Neural cell (in vitro differentiated cells): ENCODE measurements around the gene SYP.

ENCODE experiments used
- EP300 ChIP-seq: fragments of 450-650 bp; conservative IDR thresholded peaks from 2 replicates; pipeline ENCODE4 v1.6.1; 2014; ENCODE audit warnings: antibody characterized with exemption, mild to moderate bottlenecking, moderate library complexity; ENCODE audit not compliant: poor library complexity, severe bottlenecking
- TAF1 ChIP-seq: IDR thresholded peaks from 2 replicates; pipeline ENCODE4 v1.6.1; 2012; ENCODE audit warnings: low read depth
- TF ChIP-seq, protein P1 (sequence below): fragments of 450-650 bp; IDR thresholded peaks from 2 replicates; pipeline ENCODE4 v1.5.1; 2014; ENCODE audit warnings: antibody characterized with exemption, mild to moderate bottlenecking, moderate library complexity; ENCODE audit not compliant: poor library complexity, severe bottlenecking
- TF ChIP-seq, protein P2 (sequence below): IDR thresholded peaks from 2 replicates; pipeline ENCODE4 v1.6.1; 2012; ENCODE audit warnings: borderline replicate concordance

DNA sequence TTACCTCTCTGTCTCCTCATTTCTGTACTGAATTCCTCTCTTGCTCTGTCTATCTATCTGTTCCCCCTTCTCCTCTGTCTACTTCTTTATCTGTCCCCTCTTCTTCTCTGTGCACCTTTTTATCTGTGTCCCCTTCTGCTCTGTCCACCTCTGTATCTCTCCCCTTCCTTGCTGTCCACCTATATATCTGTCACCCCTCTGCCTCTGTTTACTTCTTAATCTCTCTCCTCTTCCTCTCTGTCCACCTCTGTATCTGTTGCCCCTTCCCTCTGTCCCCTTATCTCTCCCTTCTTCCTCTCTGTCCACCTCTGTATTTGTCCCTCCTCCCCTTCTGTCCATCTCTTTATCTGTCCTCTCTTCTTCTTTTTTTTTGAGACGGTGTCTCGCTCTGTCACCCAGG is 44.2 kb upstream of the SYP start:
- TF ChIP-seq, protein P1, sequence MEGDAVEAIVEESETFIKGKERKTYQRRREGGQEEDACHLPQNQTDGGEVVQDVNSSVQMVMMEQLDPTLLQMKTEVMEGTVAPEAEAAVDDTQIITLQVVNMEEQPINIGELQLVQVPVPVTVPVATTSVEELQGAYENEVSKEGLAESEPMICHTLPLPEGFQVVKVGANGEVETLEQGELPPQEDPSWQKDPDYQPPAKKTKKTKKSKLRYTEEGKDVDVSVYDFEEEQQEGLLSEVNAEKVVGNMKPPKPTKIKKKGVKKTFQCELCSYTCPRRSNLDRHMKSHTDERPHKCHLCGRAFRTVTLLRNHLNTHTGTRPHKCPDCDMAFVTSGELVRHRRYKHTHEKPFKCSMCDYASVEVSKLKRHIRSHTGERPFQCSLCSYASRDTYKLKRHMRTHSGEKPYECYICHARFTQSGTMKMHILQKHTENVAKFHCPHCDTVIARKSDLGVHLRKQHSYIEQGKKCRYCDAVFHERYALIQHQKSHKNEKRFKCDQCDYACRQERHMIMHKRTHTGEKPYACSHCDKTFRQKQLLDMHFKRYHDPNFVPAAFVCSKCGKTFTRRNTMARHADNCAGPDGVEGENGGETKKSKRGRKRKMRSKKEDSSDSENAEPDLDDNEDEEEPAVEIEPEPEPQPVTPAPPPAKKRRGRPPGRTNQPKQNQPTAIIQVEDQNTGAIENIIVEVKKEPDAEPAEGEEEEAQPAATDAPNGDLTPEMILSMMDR: no peak
- TF ChIP-seq TAF1 (no peak), EP300 (no peak)
- TF ChIP-seq, protein P2, sequence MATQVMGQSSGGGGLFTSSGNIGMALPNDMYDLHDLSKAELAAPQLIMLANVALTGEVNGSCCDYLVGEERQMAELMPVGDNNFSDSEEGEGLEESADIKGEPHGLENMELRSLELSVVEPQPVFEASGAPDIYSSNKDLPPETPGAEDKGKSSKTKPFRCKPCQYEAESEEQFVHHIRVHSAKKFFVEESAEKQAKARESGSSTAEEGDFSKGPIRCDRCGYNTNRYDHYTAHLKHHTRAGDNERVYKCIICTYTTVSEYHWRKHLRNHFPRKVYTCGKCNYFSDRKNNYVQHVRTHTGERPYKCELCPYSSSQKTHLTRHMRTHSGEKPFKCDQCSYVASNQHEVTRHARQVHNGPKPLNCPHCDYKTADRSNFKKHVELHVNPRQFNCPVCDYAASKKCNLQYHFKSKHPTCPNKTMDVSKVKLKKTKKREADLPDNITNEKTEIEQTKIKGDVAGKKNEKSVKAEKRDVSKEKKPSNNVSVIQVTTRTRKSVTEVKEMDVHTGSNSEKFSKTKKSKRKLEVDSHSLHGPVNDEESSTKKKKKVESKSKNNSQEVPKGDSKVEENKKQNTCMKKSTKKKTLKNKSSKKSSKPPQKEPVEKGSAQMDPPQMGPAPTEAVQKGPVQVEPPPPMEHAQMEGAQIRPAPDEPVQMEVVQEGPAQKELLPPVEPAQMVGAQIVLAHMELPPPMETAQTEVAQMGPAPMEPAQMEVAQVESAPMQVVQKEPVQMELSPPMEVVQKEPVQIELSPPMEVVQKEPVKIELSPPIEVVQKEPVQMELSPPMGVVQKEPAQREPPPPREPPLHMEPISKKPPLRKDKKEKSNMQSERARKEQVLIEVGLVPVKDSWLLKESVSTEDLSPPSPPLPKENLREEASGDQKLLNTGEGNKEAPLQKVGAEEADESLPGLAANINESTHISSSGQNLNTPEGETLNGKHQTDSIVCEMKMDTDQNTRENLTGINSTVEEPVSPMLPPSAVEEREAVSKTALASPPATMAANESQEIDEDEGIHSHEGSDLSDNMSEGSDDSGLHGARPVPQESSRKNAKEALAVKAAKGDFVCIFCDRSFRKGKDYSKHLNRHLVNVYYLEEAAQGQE: no peak
